Stimulated activated CD8-positive, alpha-beta memory T cell treated with anti-CD3 and anti-CD28 coated beads, Interleukin-7, amount 100 ng/mL, for 4 hours (primary cell): ENCODE results near the gene TFCP2.

Experiments
- DNase-seq, 2 donors: peaks; one replicate each; pipeline ENCODE4 v3.0.0-alpha.2; 2020; ENCODE audit warnings: low read depth in 2 of 2

TFCP2 gene

GRCh38 chr12:51156245-51156765, 16.6 kb downstream of the TFCP2 start:
- DNase-seq, result no peak

GRCh38 chr12:51152953-51153352, 20.0 kb downstream of the TFCP2 start:
- no peak for DNase-seq

- no peak for DNase-seq
These were observed 22.2 kb downstream of the TFCP2 start for GRCh38 chr12:51150777-51151176.

- DNase-seq, result no peak
These were observed 25.6 kb downstream of the TFCP2 start for GRCh38 chr12:51147309-51147708.

GRCh38 chr12:51139292-51139844, 33.6 kb downstream of the TFCP2 start:
- DNase-seq, result no peak

GRCh38 chr12:51132693-51133092, 40.2 kb downstream of the TFCP2 start:
- no peak for DNase-seq

GRCh38 chr12:51131745-51132521, 41.0 kb downstream of the TFCP2 start:
- DNase-seq, result no peak

- DNase-seq, result no peak
These were observed 44.0 kb downstream of the TFCP2 start for GRCh38 chr12:51128919-51129318.

GRCh38 chr12:51127050-51127729, 45.7 kb downstream of the TFCP2 start:
- no peak for DNase-seq

- DNase-seq, result no peak
These were observed 46.6 kb downstream of the TFCP2 start for GRCh38 chr12:51126297-51126696.

- no peak for DNase-seq
These were observed 48.4 kb downstream of the TFCP2 start for GRCh38 chr12:51124504-51124903.

- DNase-seq, result no peak
These were observed 50.1 kb downstream of the TFCP2 start for GRCh38 chr12:51122844-51123243.

- no peak for DNase-seq
These were observed 54.2 kb downstream of the TFCP2 start for GRCh38 chr12:51118706-51119105.

- no peak for DNase-seq
These were observed 57.4 kb downstream of the TFCP2 start for GRCh38 chr12:51115533-51115932.

- DNase-seq, result no peak
These were observed 64.8 kb downstream of the TFCP2 start for GRCh38 chr12:51108136-51108535.

GRCh38 chr12:51103977-51104376, 69.0 kb downstream of the TFCP2 start:
- DNase-seq, result no peak

- no peak for DNase-seq
These were observed 74.3 kb downstream of the TFCP2 start for GRCh38 chr12:51098611-51099010.

GRCh38 chr12:51090705-51091229, 82.2 kb downstream of the TFCP2 start:
- DNase-seq, result no peak

GRCh38 chr12:51087818-51088217, 85.1 kb downstream of the TFCP2 start:
- DNase-seq, result no peak

- no peak for DNase-seq
These were observed 86.0 kb downstream of the TFCP2 start for GRCh38 chr12:51086933-51087332.

GRCh38 chr12:51085757-51086156, 87.2 kb downstream of the TFCP2 start:
- DNase-seq, result no peak

- DNase-seq, result peak; percentile 89 to 91
These were observed 89.7 kb downstream of the TFCP2 start, which contains the start of gene CSRNP2 for GRCh38 chr12:51083126-51083833. Gene CSRNP2 (minus strand): TSS chr12:51083596. CDS start chr12:51076561, 7,035 bp downstream.
